NCI-H128 (cell line): ENCODE measurements around the gene FAM120A.

Experiments used
- DNase-seq: peaks from one replicate; lab custom pipeline; 2025; ENCODE audit not compliant: unreplicated experiment; lab: John Stamatoyannopoulos, UW

The FAM120A gene

DNA sequence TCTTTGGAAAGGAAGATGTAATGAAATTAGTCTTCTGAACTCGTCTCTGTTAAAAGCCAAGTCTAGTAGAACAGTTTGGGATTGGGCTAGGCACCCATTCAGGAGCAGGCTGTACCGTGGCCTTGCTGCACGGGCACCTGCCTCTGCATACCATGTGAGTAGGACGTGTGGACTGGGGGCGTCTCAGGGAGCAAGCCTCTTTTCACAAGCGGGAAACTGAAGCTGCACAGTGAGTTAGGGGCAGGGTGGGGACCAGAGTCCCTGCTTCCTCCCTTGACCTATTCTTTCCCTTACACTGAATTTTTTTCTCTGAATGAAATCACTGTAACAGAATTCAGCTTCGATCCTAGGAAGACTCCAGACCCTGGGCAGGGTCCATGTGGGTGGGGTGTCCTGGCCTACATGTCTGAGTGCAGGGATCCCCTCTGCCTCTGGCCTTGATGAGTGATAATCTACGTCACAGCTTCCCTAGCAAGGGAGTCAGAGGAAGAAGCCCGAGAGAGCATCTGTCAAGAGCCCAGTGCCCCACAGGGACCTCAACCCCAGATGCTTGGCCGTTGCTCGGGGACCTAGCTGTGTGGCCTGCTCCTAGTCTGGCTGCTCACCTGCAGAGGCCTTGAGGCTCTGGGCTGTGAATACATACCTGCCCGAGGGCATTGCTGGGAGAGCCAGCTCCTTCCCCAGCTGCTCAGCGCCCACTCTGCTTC is 140.0 kb downstream of the FAM120A start:
- no peak for DNase-seq

DNA sequence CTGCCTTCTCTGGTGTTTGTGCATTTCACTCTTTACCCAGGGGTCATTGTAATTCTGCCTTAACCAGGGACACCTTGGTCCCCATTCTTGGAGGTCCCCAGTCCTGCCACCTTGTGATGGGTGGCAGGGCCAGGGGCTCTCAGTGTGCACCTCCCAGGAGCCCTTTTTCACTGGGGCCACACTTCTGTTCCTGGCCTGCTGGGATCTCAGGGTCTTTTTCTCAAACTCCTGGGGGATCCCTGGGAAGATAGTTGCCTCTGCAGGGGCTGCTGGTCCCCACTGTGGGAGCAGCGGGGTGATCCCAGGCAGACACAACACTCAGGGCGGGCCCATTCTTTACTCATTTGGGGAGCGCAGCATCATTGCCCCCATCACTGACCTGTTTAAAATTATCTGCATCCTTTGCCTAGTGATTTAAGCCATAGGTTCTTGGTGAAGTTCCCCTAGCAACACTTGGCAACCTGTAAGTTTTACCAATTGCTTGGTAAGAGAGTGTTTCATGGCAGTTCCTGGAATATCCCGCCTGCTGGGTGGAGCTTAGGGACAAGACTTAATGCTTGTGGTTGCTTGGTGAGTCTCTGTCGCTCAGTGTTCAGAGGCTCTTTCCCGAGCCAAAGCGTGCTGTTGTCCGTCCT is 140.6 kb downstream of the FAM120A start:
- DNase-seq: no peak

DNA sequence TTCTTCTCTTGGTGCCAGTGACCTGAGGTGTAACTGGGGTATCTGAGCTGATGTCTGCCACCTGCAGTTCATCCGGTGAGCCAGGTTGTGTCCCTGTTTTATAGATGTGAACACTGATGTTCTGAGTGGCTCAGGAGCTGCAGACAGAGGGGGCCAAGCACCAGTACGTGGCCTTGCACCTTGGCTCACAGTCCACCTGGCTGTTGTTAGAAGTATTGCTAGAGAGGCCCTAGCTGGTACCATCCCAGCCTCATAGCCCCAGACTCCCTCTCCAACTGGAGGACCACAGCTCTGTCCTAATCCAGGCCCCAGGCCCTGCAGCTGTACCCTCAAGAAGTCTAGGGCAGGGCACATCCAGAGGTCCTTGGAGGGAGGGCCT is 141.1 kb downstream of the FAM120A start:
- DNase-seq: no peak

DNA sequence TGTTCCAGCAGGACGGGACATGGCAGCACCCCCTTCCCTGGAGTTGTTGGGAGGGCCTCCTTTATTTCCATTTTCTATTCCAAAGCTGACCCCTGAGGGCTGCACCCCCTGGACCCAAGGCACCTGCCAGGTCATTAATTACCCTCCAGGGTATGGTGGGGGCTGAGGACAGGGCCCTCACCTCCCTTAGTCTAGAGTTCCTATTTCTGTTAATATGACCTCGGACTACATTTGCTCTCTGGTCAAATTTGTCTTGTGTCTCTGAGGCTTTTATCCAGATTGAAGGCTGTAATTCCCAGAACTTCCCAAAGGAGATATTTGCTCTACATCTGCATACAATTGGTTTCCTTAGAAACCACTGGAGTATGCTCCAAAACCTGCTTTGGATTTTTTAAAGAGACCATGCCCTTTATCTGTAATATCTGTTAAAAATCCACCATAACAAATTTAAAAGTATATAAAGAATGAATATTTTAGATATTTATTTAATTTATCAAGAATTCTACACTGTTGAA is 141.7 kb downstream of the FAM120A start:
- no peak for DNase-seq

DNA sequence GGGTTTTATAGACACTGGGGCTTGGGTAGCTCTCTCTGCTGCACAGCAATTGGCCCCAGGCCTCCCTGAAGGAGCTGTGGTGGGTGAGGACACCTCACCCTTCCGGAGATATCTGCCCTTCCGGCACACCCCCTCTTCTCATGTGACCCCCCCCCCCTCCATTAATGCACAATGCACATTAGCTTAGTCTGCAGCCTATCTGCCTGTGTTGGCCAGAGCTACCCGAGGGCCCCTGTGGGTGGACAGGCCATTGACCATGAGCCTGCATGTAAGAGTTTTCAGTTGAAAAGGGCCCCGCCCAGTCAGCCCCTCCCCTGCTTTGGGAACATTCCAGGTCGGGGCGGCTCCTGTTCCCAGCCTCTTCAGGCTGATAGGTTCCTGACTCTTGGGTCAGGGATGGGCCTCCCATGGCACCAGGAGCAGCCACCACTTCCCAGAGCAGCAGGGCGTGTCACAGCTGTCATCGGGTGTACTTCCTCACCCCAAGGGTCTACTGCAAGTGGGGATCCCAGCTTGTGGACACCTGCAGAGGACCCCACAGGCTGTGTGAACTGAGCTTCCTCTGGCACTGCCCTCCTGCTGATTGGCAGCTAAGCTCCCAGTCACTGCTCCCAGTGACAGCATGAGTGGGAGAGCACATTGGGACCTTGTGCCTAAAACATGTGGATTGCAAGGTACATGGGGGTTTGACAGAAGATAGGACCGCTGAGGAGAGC is 142.7 kb downstream of the FAM120A start:
- no peak for DNase-seq

DNA sequence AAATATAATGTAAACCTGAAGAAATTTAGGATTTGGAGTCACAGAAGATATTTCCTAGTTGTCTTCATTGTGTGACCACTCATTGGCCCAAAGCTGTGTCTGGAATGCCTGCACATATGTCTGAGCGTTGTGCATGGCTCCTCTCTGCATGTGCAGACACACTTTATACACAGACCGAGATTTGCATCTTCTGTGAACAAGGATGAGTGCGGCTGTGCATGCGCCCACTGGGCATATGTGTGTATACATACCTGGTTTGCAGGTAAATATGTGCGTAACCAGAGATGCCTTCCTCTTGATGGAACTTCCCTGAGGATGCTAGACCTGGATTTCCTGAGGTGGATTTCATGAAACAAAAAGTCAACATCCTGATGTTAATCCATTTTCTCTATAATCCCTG is 144.0 kb downstream of the FAM120A start:
- DNase-seq: no peak

DNA sequence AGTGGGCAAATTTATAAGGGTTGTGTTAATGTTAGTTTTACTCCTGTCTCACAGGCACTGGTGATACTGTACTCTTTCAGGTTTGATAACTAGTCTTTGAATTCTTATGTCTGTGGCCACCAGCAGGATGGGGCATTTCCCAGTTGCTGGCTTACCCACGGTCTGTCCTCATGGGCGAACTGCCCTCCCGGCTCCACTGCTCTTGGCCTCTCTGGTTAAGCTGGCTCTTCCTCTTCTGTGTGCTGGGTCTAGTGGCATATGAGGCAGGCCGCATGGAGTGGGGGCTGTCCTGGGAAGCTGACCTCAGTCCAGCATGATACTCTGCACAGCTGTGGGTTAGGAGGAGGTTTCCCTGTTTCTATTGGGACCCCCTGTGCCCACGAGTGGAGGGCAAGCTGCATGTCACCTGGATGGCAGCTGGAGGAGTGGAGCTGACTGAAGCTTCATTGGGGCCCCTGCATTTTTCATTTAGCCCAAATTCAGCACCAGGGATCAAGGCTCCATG is 144.4 kb downstream of the FAM120A start:
- no peak for DNase-seq

DNA sequence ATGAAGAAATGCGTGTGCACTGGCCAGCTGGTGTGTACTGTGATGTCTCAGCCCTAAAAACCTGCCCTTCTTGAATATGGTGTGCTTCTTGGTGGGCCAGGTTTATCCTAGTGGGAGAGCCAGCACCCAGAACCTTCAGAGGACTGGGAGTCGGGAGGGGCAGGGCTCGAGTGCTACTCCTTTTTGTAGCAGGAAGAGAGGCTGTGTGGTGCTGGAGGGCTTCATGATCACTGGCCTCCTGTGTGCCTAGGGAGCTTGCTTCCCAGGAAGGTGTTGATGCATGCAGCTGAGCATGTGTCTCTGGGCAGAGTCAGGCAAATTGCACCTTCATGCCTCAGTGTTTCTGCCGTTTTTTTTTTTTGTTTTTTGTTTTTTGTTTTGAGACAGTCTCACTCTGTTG is 144.9 kb downstream of the FAM120A start:
- DNase-seq: no peak

DNA sequence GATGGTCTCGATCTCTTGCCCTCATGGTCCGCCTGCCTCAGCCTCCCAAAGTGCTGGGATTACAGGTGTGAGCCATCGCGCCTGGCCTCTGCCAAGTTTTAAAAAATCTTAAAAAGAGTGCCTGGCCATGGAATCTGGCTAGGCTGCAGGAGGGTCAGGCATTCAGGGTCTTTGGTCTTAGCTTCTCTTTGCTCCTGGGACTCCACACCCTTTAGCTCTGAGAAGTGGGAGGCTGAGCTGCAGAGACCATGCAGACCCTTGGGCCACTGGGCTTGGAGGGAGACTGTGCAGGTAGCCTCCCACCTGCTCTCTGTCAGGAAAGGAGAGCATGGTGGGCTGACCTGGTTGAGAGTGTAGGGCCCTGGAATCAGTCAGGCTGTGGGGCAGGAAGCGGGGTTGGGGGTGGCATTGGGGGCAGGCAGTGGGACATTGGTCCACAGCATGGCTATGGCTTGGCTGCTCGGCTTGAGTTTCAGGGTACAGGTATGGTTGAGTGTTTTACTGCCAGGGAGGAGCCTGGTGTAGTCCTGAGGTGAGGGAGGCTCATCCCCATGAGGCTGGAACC is 145.7 kb downstream of the FAM120A start:
- no peak for DNase-seq

DNA sequence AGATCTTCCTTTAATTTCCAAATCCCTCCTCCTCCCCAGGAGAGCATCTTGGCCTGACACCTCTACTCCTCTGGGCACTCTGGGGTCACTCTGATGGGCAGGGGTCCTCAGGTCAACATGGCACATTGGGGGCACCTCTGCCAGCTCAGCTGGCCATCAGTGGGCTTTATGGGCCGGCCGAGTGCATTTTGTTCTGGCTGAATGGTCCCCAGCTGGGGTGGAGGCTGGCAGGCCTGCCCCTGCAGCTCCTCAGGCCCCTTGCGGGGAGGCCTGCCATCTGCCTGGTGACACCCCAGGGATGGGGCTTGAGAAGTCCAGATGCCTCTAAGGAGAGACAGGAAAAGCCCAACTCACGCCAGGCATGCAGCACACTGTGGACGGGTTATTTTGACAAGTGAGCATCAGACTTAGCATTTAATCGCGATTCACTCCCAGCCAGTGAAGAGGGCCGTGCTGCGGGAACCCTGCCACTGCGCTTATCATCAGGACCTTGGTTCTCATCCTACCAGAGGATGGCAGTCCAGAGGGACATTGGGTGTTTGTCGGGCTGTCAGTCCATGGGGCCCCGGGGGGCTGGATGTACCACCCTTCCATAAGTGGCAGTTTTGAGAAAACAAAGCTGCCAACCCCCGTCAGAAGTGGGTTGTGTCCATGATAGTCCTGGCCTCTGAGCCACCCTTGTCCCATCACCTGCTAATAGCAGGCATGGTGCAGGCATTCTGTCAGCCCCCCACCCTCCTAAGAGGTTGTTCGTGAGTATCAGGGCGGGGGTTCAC is 146.6 kb downstream of the FAM120A start:
- no peak for DNase-seq

DNA sequence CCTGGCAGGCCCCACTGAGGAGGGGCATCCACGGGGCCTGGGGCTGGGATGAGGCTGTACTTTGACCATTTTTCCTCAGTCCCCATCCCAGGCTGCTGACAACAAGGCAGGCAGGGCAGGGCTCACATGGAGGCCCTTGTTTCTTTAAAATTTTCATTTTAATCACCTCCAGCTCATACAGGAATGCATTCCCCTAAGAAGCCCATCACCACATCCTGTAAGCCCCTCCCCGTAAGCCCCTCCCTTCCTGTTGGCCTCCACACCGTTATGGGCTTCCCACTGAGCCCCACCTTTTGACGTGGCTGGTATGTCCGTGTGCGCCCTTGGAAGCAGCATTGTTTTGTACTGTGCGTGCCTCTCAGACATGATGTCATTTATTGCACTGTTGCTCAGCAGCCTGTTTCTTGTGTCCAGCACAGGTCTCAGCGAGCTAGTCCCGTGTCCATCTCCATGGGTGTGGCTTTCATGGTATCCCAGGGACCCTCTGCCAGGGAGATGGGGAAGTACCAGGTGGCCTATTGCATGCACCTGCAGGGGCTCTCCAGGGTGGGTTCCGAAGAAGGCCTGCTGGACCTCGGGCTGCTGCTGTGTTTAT is 147.3 kb downstream of the FAM120A start:
- DNase-seq: no peak

DNA sequence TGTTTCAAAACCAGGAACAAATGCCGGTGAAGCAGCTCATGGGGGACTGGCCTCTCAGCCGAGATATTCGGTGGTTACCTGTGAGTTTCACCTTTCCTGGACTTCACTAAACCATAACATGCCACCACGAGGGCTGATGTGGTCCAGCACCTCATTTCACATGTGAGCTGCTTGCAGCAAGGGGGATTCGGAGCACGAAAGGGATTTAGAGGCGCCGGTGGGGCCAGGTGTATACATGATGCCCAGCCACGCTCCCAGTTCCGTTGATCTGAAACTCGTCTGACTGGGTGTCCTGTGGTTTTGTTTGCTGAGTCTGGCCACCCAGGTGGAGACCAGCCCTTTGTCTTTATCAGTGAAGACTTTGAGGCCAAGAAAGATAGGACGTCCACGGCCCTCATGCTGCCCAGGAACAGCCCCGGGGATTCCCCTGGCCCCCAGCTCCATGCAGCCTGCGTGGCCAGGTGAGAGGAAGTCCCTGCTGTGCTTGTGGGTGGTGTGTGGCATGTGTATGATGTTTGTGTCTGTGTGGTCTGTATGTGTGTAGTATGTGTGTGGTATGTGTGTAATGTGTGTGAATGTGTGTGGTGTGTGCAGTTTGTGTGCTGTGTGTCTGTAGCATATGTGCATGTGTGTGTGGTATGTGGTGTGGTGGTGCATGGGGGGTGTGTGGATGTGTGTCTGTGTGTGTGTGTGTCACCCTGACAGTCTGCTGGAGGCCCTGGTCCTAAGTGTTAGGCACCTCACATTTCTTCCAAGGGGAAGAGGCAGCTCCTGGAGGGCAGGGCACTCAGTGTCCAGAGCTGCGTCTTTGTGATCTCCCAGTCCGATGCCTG is 148.3 kb downstream of the FAM120A start:
- DNase-seq: no peak

DNA sequence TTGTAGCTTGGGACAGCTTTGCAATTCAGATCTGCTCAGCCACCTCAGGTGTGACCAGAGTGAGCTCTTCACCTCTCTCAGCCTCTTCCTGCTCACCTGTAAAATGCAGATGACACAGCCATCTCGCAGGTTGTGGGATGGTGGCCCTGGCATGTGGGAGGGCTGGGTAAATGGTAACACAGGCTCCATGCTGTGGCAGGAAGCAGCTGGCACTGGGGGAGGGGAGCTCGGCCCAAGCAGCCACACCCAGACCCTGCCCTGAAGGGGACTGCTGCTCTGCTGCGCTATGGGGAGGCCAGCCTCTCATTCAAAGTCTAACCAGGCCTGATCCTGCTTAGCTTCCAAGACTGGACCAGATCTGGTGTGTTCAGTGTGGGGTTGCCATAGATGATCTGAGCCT is 149.0 kb downstream of the FAM120A start:
- DNase-seq: no peak

DNA sequence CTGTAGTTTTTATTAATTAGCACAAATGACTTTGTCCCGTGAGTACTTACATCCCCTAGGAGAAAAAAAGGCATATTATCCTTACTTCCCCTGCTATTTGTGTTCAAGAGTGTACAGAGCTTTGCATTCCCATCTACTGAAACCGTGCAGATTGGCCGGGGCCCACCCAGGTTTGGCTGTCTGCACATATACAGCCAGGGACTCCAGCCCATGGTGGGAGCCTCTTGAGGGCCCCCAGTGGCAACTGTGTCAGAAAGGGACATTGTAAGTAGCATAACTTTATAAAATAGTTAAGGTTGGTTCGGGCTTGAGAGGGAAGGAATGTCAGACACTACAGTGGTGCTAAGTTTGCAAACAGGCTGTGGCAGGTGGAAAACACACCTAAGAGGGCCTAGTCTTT is 149.6 kb downstream of the FAM120A start:
- no peak for DNase-seq

DNA sequence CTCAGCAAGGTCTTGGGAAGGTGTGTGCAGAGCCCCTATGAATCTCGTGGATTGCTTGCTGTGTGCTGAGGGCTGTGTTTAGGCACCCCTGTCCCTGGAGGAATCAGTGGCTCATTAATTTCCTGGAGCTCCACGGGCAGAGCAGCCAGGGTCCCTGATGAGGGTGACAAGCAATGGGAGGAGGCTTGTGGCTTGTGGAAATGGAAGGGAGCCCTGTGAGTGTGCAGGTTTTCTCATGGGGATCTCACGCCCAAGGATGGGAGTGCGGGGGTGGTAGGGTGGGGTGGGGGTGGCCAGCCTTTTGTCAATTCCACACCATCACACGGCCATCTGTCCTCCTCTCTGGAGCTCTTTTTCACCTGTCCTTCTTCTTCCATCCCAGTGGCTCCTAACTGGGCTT is 150.2 kb downstream of the FAM120A start:
- DNase-seq: no peak

DNA sequence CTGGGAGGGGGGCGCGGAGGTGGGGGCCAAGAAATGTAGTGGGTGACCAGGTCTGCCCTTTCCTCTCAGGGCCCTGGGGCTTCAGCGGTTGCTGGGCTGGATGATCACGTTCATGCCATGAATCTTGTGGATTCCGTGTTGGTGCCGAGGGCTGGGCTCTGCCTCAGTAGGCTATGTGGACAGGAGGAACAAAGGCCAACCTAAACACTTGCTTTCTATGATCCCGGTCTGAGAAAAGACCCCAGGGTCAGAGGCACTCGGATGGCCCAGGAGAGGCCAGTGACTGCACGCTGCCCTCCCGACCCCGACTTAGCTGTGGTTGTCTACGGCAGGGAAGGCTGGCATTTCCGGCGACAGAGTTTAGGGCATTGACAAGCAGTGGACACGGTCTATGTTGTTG is 151.5 kb downstream of the FAM120A start:
- no peak for DNase-seq

DNA sequence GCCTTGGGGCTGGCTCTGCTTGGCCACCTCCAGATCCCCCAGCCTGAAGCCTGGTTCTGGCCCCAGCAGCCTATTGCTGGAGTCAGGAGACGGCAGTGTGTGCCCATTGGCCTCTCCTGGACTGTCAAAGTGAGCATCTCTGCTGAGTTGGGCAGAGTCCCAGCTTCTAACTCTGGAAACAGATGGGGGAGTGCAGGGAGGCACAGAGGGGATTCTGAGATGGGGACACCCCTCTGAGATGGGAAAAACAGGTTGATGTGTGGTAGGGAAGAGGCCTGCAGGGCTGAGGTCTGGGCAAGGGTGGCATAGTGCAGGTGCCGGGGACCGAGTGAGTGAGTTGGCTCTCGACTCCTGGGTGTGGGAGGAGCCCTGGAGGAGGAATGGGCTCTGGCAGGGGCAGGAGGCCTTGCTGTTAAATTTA is 152.4 kb downstream of the FAM120A start:
- no peak for DNase-seq

DNA sequence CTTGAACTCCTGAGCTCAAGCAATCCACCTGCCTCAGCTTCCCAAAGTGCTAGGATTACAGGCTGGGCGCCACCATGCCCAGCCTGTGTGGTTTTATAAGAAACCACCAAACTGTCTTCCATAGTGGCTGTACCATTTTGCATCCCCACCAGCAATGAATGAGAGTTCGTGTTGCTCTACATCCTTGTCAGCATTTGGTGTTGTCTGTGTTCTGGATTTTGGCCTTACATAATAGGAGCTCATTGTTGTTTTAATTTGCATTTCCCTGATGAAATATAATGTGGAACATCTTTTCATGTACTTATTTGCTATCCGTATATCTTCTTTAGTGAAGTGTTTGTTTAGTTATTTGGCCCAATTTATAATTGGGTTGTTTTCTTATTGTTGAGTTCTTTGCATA is 154.7 kb downstream of the FAM120A start:
- DNase-seq: no peak

DNA sequence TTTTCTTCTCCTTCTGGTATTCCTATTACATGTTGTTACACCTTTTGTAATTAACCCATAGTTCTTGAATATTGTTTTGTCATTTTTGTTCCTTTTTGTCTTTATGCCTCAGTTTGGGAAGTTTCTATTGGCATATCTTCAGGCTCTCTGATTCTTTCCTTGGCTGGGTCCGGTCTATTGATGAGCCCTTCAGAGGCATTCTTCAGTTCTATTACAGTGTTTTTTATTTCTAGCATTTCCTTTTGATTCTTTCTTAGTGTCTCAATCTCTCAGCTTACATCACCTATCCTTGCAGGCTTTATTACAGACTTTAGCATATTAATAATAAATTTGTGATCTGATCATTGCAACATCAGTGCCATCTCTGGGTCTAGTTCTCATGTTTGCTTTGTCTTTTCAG is 158.7 kb downstream of the FAM120A start:
- DNase-seq: no peak
